IMR-90 (cell line): ENCODE data around the gene MAGEA12. TPM values are rescaled to one million over a fixed set of nuclear protein-coding genes. Genes with fewer than 3 reads are reported as not detected.
"Not testable (repeated sequence)": the region's sequence is repeated elsewhere in the genome, so short reads cannot be mapped to it uniquely, and the experiment has no call there.

Experiments used
- ATAC-seq: fragments of 200-7000 bp; cut with Tn5 transposase; 2 replicates; pipeline ENCODE4 v1.9.1; 2020; ENCODE audit warnings: low read depth, mild to moderate bottlenecking, moderate library complexity
- BruUV-seq: library from RNA; stranded (reverse); fragments of 400-500 nt; replicated peaks from 2 replicates; lab custom pipeline; 2021; lab: Mats Ljungman, UMichigan
- CTCF ChIA-PET: fragments of 300-600 bp; formaldehyde crosslinking; extraction: SDS; loops from one replicate; lab custom pipeline; 2021; ENCODE audit warnings: antibody characterized with exemption; lab: Yijun Ruan, JAX
- POLR2A ChIA-PET: fragments of 300-600 bp; sonication (Branson Sonifier 250); formaldehyde crosslinking; loops from one replicate; lab custom pipeline; 2022; ENCODE audit warnings: antibody characterized with exemption; ENCODE audit not compliant: unreplicated experiment; lab: Charles Lee
- DNase-seq: peaks from one replicate; pipeline ENCODE4 v3.0.0; 2013
- H2AFZ ChIP-seq: replicated peaks from 2 replicates; pipeline ENCODE3; 2013; ENCODE audit warnings: low read length, mild to moderate bottlenecking; ENCODE audit not compliant: poor library complexity
- H2AK5ac ChIP-seq: 2 replicates; pipeline ENCODE4 v1.6.1; 2013; ENCODE audit warnings: low read depth, low read length, inconsistent platforms
- H2AK9ac ChIP-seq: replicated peaks from 2 replicates; pipeline ENCODE3; 2013; ENCODE audit warnings: mild to moderate bottlenecking, low read depth, low read length, moderate library complexity; ENCODE audit not compliant: poor library complexity
- H2BK120ac ChIP-seq: 2 replicates; pipeline ENCODE4 v1.6.1; 2013; ENCODE audit warnings: low read depth, low read length, inconsistent platforms
- H2BK15ac ChIP-seq: 3 replicates; pipeline ENCODE4 v1.6.1; 2013; ENCODE audit warnings: low read depth, low read length, inconsistent platforms
- H2BK20ac ChIP-seq: 2 replicates; pipeline ENCODE4 v1.6.1; 2013; ENCODE audit warnings: low read depth, mild to moderate bottlenecking, inconsistent platforms, low read length, moderate library complexity
- H2BK5ac ChIP-seq: 2 replicates; pipeline ENCODE4 v1.6.1; 2013; ENCODE audit warnings: mild to moderate bottlenecking, low read depth, low read length, inconsistent platforms; ENCODE audit not compliant: poor library complexity, severe bottlenecking
- H3K14ac ChIP-seq: replicated peaks from 2 replicates; pipeline ENCODE4 v1.6.1; 2013; ENCODE audit warnings: low read depth, low read length, inconsistent platforms
- H3K18ac ChIP-seq: 2 replicates; pipeline ENCODE4 v1.6.1; 2013; ENCODE audit warnings: low read depth, low read length, control low read depth
- H3K23ac ChIP-seq: 2 replicates; pipeline ENCODE4 v1.6.1; 2013; ENCODE audit warnings: low read depth, low read length, inconsistent platforms
- H3K27ac ChIP-seq: 2 replicates; pipeline ENCODE4 v1.5.1; 2013; ENCODE audit warnings: mild to moderate bottlenecking, control low read depth, low read length; ENCODE audit not compliant: insufficient read depth
- H3K27me3 ChIP-seq: 2 replicates; pipeline ENCODE4 v1.6.1; 2013; ENCODE audit warnings: low read length; ENCODE audit not compliant: control insufficient read depth, insufficient read depth
- H3K36me3 ChIP-seq: 2 replicates; pipeline ENCODE4 v1.6.1; 2013; ENCODE audit warnings: low read length, mixed read lengths; ENCODE audit not compliant: control insufficient read depth, insufficient read depth
- H3K4ac ChIP-seq: 2 replicates; pipeline ENCODE4 v1.6.1; 2013; ENCODE audit warnings: low read depth, low read length, inconsistent platforms
- H3K4me1 ChIP-seq: 2 replicates; pipeline ENCODE4 v1.6.1; 2013; ENCODE audit warnings: low read length, mixed read lengths; ENCODE audit not compliant: control insufficient read depth, insufficient read depth
- H3K4me2 ChIP-seq: 2 replicates; pipeline ENCODE4 v1.6.1; 2013; ENCODE audit warnings: low read depth, mild to moderate bottlenecking, control low read depth, low read length, moderate library complexity
- H3K4me3 ChIP-seq: 2 replicates; pipeline ENCODE4 v1.5.1; 2013; ENCODE audit warnings: low read depth, mild to moderate bottlenecking, control low read depth, low read length, moderate library complexity; ENCODE audit not compliant: insufficient read depth
- H3K56ac ChIP-seq: 2 replicates; pipeline ENCODE4 v1.6.1; 2013; ENCODE audit warnings: low read length, inconsistent platforms; ENCODE audit not compliant: insufficient read depth; ENCODE audit errors: extremely low read depth
- H3K79me1 ChIP-seq, 2 experiments: 2 replicates each; pipeline ENCODE4 v1.6.1; 2013; ENCODE audit warnings: low read length in 2 of 2, inconsistent platforms in 1 of 2, low read depth in 1 of 2
- H3K9ac ChIP-seq: 2 replicates; pipeline ENCODE4 v1.6.1; 2013; ENCODE audit warnings: low read depth, low read length, control low read depth
- H3K9me1 ChIP-seq: 2 replicates; pipeline ENCODE4 v1.6.1; 2013; ENCODE audit warnings: low read length, inconsistent platforms; ENCODE audit not compliant: insufficient read depth
- H3K9me3 ChIP-seq: 2 replicates; pipeline ENCODE4 v1.6.1; 2013; ENCODE audit warnings: low read length; ENCODE audit not compliant: control insufficient read depth, insufficient read depth
- H4K20me1 ChIP-seq: 2 replicates; pipeline ENCODE4 v1.6.1; 2013; ENCODE audit warnings: low read length, inconsistent platforms; ENCODE audit not compliant: insufficient read depth
- H4K5ac ChIP-seq: 2 replicates; pipeline ENCODE4 v1.6.1; 2013; ENCODE audit warnings: mild to moderate bottlenecking, low read depth, low read length, control low read depth
- H4K8ac ChIP-seq, 2 experiments: 2 replicates each; pipeline ENCODE4 v1.6.1; 2013; ENCODE audit warnings: low read depth in 2 of 2, low read length in 2 of 2, control low read depth in 1 of 2, inconsistent platforms in 1 of 2
- H4K91ac ChIP-seq: 2 replicates; pipeline ENCODE4 v1.6.1; 2013; ENCODE audit warnings: low read depth, low read length, inconsistent platforms; ENCODE audit not compliant: insufficient read depth
- WGBS, 2 experiments: methylation state at CpG; one replicate each; pipeline versions ENCODE4 v1.1.5 to v1.1.7; 2013; ENCODE audit warnings: missing lambda C conversion rate in 2 of 2; ENCODE audit not compliant: insufficient read length in 1 of 2; ENCODE audit errors: extremely low coverage in 2 of 2; 5-methylcytosine and 5-hydroxymethylcytosine counted together
- dilution Hi-C: fragments of 300-500 bp; cut with HindIII; formaldehyde crosslinking; loops from one replicate; pipeline ENCODE4 v1.14.3; 2018; ENCODE audit warnings: low sequenced_read_pairs; ENCODE audit not compliant: unreplicated experiment
- in situ Hi-C: fragments of 300-500 bp; cut with MboI; formaldehyde crosslinking; loops from 3 replicates; pipeline ENCODE4 v1.14.3; 2019; ENCODE audit warnings: low sequenced_read_pairs, inconsistent platforms, mixed read lengths
- intact Hi-C: fragments of 100-400 bp; cut with micrococcal nuclease; formaldehyde crosslinking; loops from 2 replicates; pipeline ENCODE4 v1.10.0; 2022
- polyA plus RNA-seq, 3 experiments: library from polyadenylated mRNA; depleted of rRNA; stranded (reverse); fragments of >200 nt; gene quantifications; 2 replicates each; pipeline ENCODE4 v1.2.3, GENCODE V29; 2012; ENCODE audit warnings: low replicate concordance in 1 of 3
- total RNA-seq: library from RNA; depleted of rRNA; stranded (reverse); fragments of >200 nt; gene quantifications from 2 replicates; pipeline ENCODE4 v1.2.3, GENCODE V29; 2012

The MAGEA12 gene
- total and polyA plus RNA-seq, 2 of the 4 experiments (the other 2 are of a cell fraction), result not detected

DNA sequence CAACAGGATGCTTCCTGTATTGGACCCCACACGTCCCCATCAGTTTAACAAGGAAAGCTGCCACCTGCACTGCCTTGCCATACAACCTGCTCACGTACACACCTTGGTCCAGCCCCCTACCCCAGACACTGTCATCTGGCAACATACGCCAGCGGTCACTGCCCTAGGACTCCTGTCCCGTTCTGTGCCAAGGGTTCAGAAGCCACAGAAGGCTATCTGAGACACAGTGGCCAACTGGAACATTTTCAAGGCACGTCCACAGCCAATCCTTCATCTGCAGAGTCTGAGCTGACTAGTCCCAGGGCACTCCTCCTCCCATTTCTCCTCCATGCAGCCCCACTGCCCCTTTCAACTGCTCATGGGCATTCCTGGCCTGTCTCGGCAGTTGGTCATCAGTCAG is 28.0 kb downstream of the MAGEA12 start:
- ATAC-seq, H3K4me1 ChIP-seq, POLR2A ChIA-PET, H3K36me3 ChIP-seq, H2AK9ac ChIP-seq, H4K5ac ChIP-seq, H3K18ac ChIP-seq, H4K91ac ChIP-seq, H3K9me3 ChIP-seq, H4K20me1 ChIP-seq, H3K79me1 ChIP-seq, H2BK15ac ChIP-seq, H2BK20ac ChIP-seq, H3K9ac ChIP-seq, in situ Hi-C loops, dilution Hi-C loops, H3K4me2 ChIP-seq, H2BK120ac ChIP-seq, H3K27ac ChIP-seq, CTCF ChIA-PET, intact Hi-C loops, H3K27me3 ChIP-seq, BruUV-seq, H3K9me1 ChIP-seq, H3K56ac ChIP-seq, H4K8ac ChIP-seq, H3K4ac ChIP-seq, H2AK5ac ChIP-seq, H3K23ac ChIP-seq, H3K4me3 ChIP-seq, DNase-seq, H3K14ac ChIP-seq, H2AFZ ChIP-seq, H2BK5ac ChIP-seq: not testable (repeated sequence)
- no CpG with 5 or more reads among the region's 7 CpGs for WGBS, 2 experiments

DNA sequence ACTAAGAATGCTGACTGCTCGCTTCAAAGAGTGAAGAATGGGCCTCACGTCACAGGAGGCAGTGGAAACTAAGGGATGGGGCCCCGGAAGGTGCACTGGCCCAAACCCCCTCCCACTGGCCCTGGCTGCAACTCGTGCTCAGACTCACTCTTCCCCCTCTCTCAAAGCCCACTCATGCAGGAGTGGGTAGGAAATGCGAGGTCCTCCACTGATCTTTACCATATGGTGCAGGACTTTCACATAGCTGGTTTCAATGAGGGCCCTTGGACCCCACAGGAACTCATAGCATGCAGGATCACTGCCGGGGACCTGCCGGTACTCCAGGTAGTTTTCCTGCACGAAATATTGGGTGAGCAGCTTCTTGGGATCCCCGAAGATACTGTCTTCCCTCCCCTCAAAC is 33.0 kb downstream of the MAGEA12 start:
- H3K36me3 ChIP-seq, H2BK15ac ChIP-seq, H2BK120ac ChIP-seq, ATAC-seq, H3K18ac ChIP-seq, H3K79me1 ChIP-seq, H3K56ac ChIP-seq, H2BK5ac ChIP-seq, H4K20me1 ChIP-seq, H2AFZ ChIP-seq, H2AK9ac ChIP-seq, CTCF ChIA-PET, H4K91ac ChIP-seq, H3K4me1 ChIP-seq, H3K27me3 ChIP-seq, H3K9ac ChIP-seq, H3K14ac ChIP-seq, BruUV-seq, H4K8ac ChIP-seq, H3K9me1 ChIP-seq, H2AK5ac ChIP-seq, intact Hi-C loops, H3K4ac ChIP-seq, H3K9me3 ChIP-seq, H2BK20ac ChIP-seq, H3K23ac ChIP-seq, H4K5ac ChIP-seq, in situ Hi-C loops, H3K4me3 ChIP-seq, H3K27ac ChIP-seq, H3K4me2 ChIP-seq, DNase-seq, POLR2A ChIA-PET, dilution Hi-C loops: not testable (repeated sequence)
- WGBS, 2 experiments, result 42% methylated on average over 2 of the region's 9 CpGs; no CpG with 5 or more reads in 1 of the 2 experiments
